RWPE1 (cell line): ENCODE measurements around the gene KDELR1.
"Not testable (repeated sequence)": the region's sequence is repeated elsewhere in the genome, so short reads cannot be mapped to it uniquely, and the experiment has no call there.

ENCODE experiments used
- CTCF ChIA-PET: fragments of 350-600 bp; sonication (Branson Sonifier 250); formaldehyde crosslinking; extraction: SDS; loops from one replicate; lab custom pipeline; 2021; lab: Yijun Ruan, JAX
- POLR2A ChIA-PET: fragments of 400-600 bp; formaldehyde crosslinking; extraction: SDS; loops from one replicate; lab custom pipeline; 2020; ENCODE audit warnings: antibody characterized with exemption; ENCODE audit not compliant: low non-redundant PET; lab: Yijun Ruan, JAX
- DNase-seq: peaks from one replicate; pipeline ENCODE4 v3.0.0; 2012; ENCODE audit warnings: low spot score
- H3K27ac ChIP-seq: fragments of 450-650 bp; 2 replicates; pipeline ENCODE4 v1.5.1; 2017
- CTCF ChIP-seq: fragments of 450-650 bp; conservative IDR thresholded peaks from 2 replicates; pipeline ENCODE4 v1.5.1; 2017; ENCODE audit warnings: low read depth, mild to moderate bottlenecking

The KDELR1 gene

GRCh38 chr19:48373567-48373966, 17.8 kb downstream of the KDELR1 start:
- peak overlapping the region; percentile 41; the same call in 1 of the 2 replicates for H3K27ac ChIP-seq
- ChIA-PET POLR2A (no interaction called here), CTCF (interaction anchor here (0.6 to 1.5 kb wide), 2 partner anchors 12 to 54 kb away, joined by 3 to 4 read pairs; no protein-coding TSS in a partner anchor)
- DNase-seq, result no peak
- TF ChIP-seq CTCF, result no peak

- DNase-seq, result no peak
- CTCF ChIA-PET, result interaction anchor here (0.6 to 1.5 kb wide), 2 partner anchors 12 to 53 kb away, joined by 3 to 4 read pairs; no protein-coding TSS in a partner anchor
- TF ChIP-seq CTCF, result no peak
- POLR2A ChIA-PET, result no interaction called here
- peak overlapping the region; percentile 41 for H3K27ac ChIP-seq
These were observed 18.4 kb downstream of the KDELR1 start for GRCh38 chr19:48372904-48373303.

- DNase-seq, H3K27ac ChIP-seq, CTCF ChIA-PET, POLR2A ChIA-PET: not testable (repeated sequence)
These were observed 19.6 kb downstream of the KDELR1 start for GRCh38 chr19:48371771-48372170.

- no peak for TF ChIP-seq CTCF
- 0 out of 2 replicates have a peak overlapping the region, but pooled peaks have one; percentile 3 for H3K27ac ChIP-seq
- ChIA-PET POLR2A (no interaction called here), CTCF (interaction anchor here (0.6 kb wide), 1 partner anchor 238 kb away, joined by 3 read pairs; no protein-coding TSS in a partner anchor)
- no peak for DNase-seq
These were observed 20.0 kb downstream of the KDELR1 start for GRCh38 chr19:48371367-48371766.

GRCh38 chr19:48370955-48371354, 20.4 kb downstream of the KDELR1 start:
- CTCF ChIA-PET, result interaction anchor here (0.6 kb wide), 1 partner anchor 238 kb away, joined by 3 read pairs; no protein-coding TSS in a partner anchor
- POLR2A ChIA-PET, result no interaction called here
- H3K27ac ChIP-seq, result 0 out of 2 replicates have a peak overlapping the region, but pooled peaks have one; percentile 3
- TF ChIP-seq CTCF, result no peak
- no peak for DNase-seq

GRCh38 chr19:48368936-48369335, 22.4 kb downstream of the KDELR1 start:
- DNase-seq, result no peak
- ChIA-PET POLR2A (no interaction called here), CTCF (interaction anchor here (0.9 kb wide), 1 partner anchor 31 kb away, joined by 3 read pairs; no protein-coding TSS in a partner anchor)
- H3K27ac ChIP-seq, result peak overlapping the region; percentile 64
- TF ChIP-seq CTCF, result no peak

GRCh38 chr19:48367855-48368254, 23.5 kb downstream of the KDELR1 start:
- POLR2A ChIA-PET, result no interaction called here
- CTCF ChIA-PET, result interaction anchor here (0.6 kb wide), 1 partner anchor 155 kb away, joined by 3 read pairs; no protein-coding TSS in a partner anchor
- DNase-seq, result no peak
- H3K27ac ChIP-seq, result peak overlapping the region; percentile 64
- TF ChIP-seq CTCF, result no peak
